ENCODE data around the gene CCR7.

GRCh38 chr17:40597556-40598300, 32.5 kb upstream of the CCR7 start:
- TF ChIP-seq CTCF (conservative IDR thresholded peaks at IDR 0.05) (no peak), ZFX (IDR thresholded peaks at IDR 0.05) (no peak)
